ENCODE data around the gene S100A4.

The S100A4 gene

GRCh38 chr1:153547560-153548551, 2.2 kb upstream of the S100A4 start:
- peak overlapping the region; percentile 93 for H3K27ac ChIP-seq (replicated peaks)
- no peak for DNase-seq (ENCODE audit: low read depth in 1 of 2, low spot score in 1 of 2)
- H3K4me3 ChIP-seq (replicated peaks; ENCODE audit: insufficient read depth, low read length), result no peak overlapping the region

GRCh38 chr1:153546796-153547559, 1.4 kb upstream of the S100A4 start:
- Histone ChIP-seq H3K27me3 (ENCODE audit: insufficient read depth, poor library complexity, severe bottlenecking) (no peaks in the 10 kb centered on the region), H3K4me3 (replicated peaks; ENCODE audit: insufficient read depth, low read length) (no peak overlapping the region), H3K27ac (replicated peaks) (peak overlapping the region; percentile 93)
- no peak for DNase-seq (ENCODE audit: low read depth in 1 of 2, low spot score in 1 of 2)
- TF ChIP-seq REST (IDR thresholded peaks at IDR 0.05; ENCODE audit: insufficient replicate concordance, low read depth) (no peak), CTCF (IDR thresholded peaks at IDR 0.05; ENCODE audit: insufficient read depth, low read length) (no peak), GABPA (IDR thresholded peaks at IDR 0.05; ENCODE audit: low read depth) (no peak), SPI1 (IDR thresholded peaks at IDR 0.05; ENCODE audit: borderline replicate concordance, low read depth) (no peak), POLR2AphosphoS5 (IDR thresholded peaks at IDR 0.05; ENCODE audit: low read depth) (no peak)

More at GRCh38 chr1:153547560-153548551, 2.2 kb upstream of the S100A4 start:
- no peak for TF ChIP-seq CTCF (IDR thresholded peaks at IDR 0.05; ENCODE audit: insufficient read depth, low read length)
- TF ChIP-seq POLR2AphosphoS5 (IDR thresholded peaks at IDR 0.05; ENCODE audit: low read depth), result no peak
- TF ChIP-seq GABPA (IDR thresholded peaks at IDR 0.05; ENCODE audit: low read depth), result no peak
- TF ChIP-seq REST (IDR thresholded peaks at IDR 0.05; ENCODE audit: insufficient replicate concordance, low read depth), result no peak
- TF ChIP-seq SPI1 (IDR thresholded peaks at IDR 0.05; ENCODE audit: borderline replicate concordance, low read depth), result no peak
- no peaks in the 10 kb centered on the region for H3K27me3 ChIP-seq (ENCODE audit: insufficient read depth, poor library complexity, severe bottlenecking)

GRCh38 chr1:153546371-153546770, 765 bp upstream of the S100A4 start:
- Histone ChIP-seq H3K27me3 (ENCODE audit: insufficient read depth, poor library complexity, severe bottlenecking) (no peaks in the 10 kb centered on the region), H3K27ac (replicated peaks) (peak overlapping the region; percentile 93), H3K4me3 (replicated peaks; ENCODE audit: insufficient read depth, low read length) (peak overlapping the region; percentile 36)
- no peak for DNase-seq (ENCODE audit: low read depth in 1 of 2, low spot score in 1 of 2)
- TF ChIP-seq GABPA (IDR thresholded peaks at IDR 0.05; ENCODE audit: low read depth) (no peak), SPI1 (IDR thresholded peaks at IDR 0.05; ENCODE audit: borderline replicate concordance, low read depth) (no peak), CTCF (IDR thresholded peaks at IDR 0.05; ENCODE audit: insufficient read depth, low read length) (no peak), REST (IDR thresholded peaks at IDR 0.05; ENCODE audit: insufficient replicate concordance, low read depth) (no peak), POLR2AphosphoS5 (IDR thresholded peaks at IDR 0.05; ENCODE audit: low read depth) (no peak)
